Heart left ventricle (tissue), 16 donors: ENCODE results near the gene ZNF613. TPM values are rescaled to one million over a fixed set of nuclear protein-coding genes. Genes with fewer than 3 reads are reported as not detected.
A peak's percentile ranks its signal among the peaks of the same experiment; 100 is the strongest.

Experiments
- ATAC-seq, 4 donors: fragments of 200-7000 bp; cut with Tn5 transposase; one replicate each; pipeline ENCODE4 v1.9.1; 2020 to 2022; ENCODE audit warnings: moderate library complexity in 4 of 4, mild to moderate bottlenecking in 3 of 4, moderate number of reproducible peaks in 1 of 4
- DNase-seq, 5 donors: peaks; one replicate each; pipeline ENCODE4 v3.0.0-alpha.2; 2020
- H3K27ac ChIP-seq, 12 donors: fragments of 200-600 bp; sonication (generic) in 4 of 12; one replicate each; pipeline versions ENCODE4 v1.5.0 to v1.8.0; 2016 to 2022; ENCODE audit warnings: mild to moderate bottlenecking in 2 of 12
- H3K27me3 ChIP-seq, 9 donors: fragments of 200-600 bp; sonication (generic) in 2 of 9; one replicate each; pipeline versions ENCODE4 v1.5.1 to v1.8.0; 2016 to 2022; ENCODE audit warnings: mild to moderate bottlenecking in 3 of 9
- H3K36me3 ChIP-seq, 9 donors: fragments of 200-600 bp; sonication (generic) in 2 of 9; one replicate each; pipeline versions ENCODE4 v1.5.0 to v1.8.0; 2018 to 2022; ENCODE audit warnings: mild to moderate bottlenecking in 2 of 9
- H3K4me1 ChIP-seq, 12 donors: fragments of 200-600 bp; sonication (generic) in 4 of 12; one replicate each; pipeline versions ENCODE4 v1.5.0 to v1.8.0; 2016 to 2022; ENCODE audit warnings: mild to moderate bottlenecking in 3 of 12
- H3K4me3 ChIP-seq, 12 donors: fragments of 200-600 bp; sonication (generic) in 4 of 12; one replicate each; pipeline versions ENCODE4 v1.5.0 to v1.8.0; 2017 to 2022; ENCODE audit warnings: mild to moderate bottlenecking in 9 of 12, moderate library complexity in 4 of 12
- H3K9me3 ChIP-seq, 12 donors: fragments of 200-600 bp; sonication (generic) in 4 of 12; one replicate each; pipeline versions ENCODE4 v1.5.0 to v1.8.0; 2016 to 2022; ENCODE audit warnings: mild to moderate bottlenecking in 1 of 12
- CTCF ChIP-seq, 12 donors: fragments of 200-600 bp; sonication (generic) in 4 of 12; IDR thresholded peaks; one replicate each; pipeline versions ENCODE4 v1.5.0 to v1.8.0; 2018 to 2022; ENCODE audit warnings: antibody characterized with exemption in 12 of 12, mild to moderate bottlenecking in 5 of 12
- POLR2A ChIP-seq, 2 donors: fragments of 450-650 bp; IDR thresholded peaks; one replicate each; pipeline ENCODE4 v1.6.1; 2017; ENCODE audit warnings: antibody characterized with exemption in 2 of 2, mild to moderate bottlenecking in 2 of 2, moderate library complexity in 2 of 2
- WGBS, 4 donors: extraction: QIAGEN DNeasy Blood & Tissue Kit in 2 of 4; methylation state at CpG; one replicate each; pipeline versions ENCODE4 v1.1.5 to v1.1.7; 2013 to 2018; 5-methylcytosine and 5-hydroxymethylcytosine counted together
- intact Hi-C, 10 donors: fragments of 100-400 bp; cut with DNase I; formaldehyde crosslinking; loops; one replicate each; pipeline versions ENCODE4 v1.11.1 to v1.14.2; 2022
- polyA plus RNA-seq, 2 donors: library from polyadenylated mRNA; stranded (reverse); fragments of 200-250 nt; gene quantifications; one replicate each; pipeline ENCODE4 v1.2.3, GENCODE V29; 2013
- total RNA-seq, 9 donors: library from RNA; depleted of rRNA in 2 of 9; stranded (reverse); fragments of >200 nt in 2 of 9; fragmentation: NEBNext Ultra II Directional in 3 of 9; extraction: Animal tissue kit (Norgen Biotek cat#: 25700) in 3 of 9; gene quantifications; one replicate each; pipeline versions ENCODE4 v1.1.0 to v1.2.4, GENCODE V29; 2016 to 2023
- donor health status: ischemic (EF 13 %, LVEDD 7.1; RV severe dilation, severe dysfunction).
- donor health status: healthy with polysubstance abuse.
- donor health status: DM: no; HTN: yes; CAD: no.
- donor health status: DM: no; HTN: no; CAD: no.
- donor health status: ischemic (EF 25% LVEDD 6.9; RV normal size, moderate dysfunction).
- donor health status: ischemic (EF 25% LVEDD 5.7; RV mildly dilated, moderate dysfunction).
- donor health status: healthy.
- donor health status: DM: yes; HTN: yes; CAD: no.
- donor health status: ischemic (EF 35%, LVEDD 5.7; RV mildly dilated, moderate dysfunction).
- donor health status: nonischemic (EF 11% LVEDD 7.7; RV severe dilation, severe dysfunction).
- donor health status: DM: yes; HTN: yes; CAD: no.
- donor health status: PGD.
- donor health status: ischemic (EF 29% LVEDD 5.4; RV normal size, mild dysfunction).
- donor health status: nonischemic (EF 23%, LVEDD 6.1; RV moderate dilation, normal function).

The ZNF613 gene
- total and polyA plus RNA-seq, 11 donors, result 2.4 to 6.8 (median 4.3) TPM

- DNase-seq, result peak; percentile 94 to 97 (median 94)
- H3K27ac ChIP-seq, result peak within 1 kb of the TSS; percentile 51 to 89 (median 77)
- H3K9me3 ChIP-seq, result peaks cover 0 to 76% (median 39%) of the 10 kb centered on the region in 12 donors
- TF ChIP-seq POLR2A (IDR thresholded peaks at IDR 0.05), result no peak
- TF ChIP-seq CTCF (IDR thresholded peaks at IDR 0.05), result no peak
- intact Hi-C loops, result loop anchor here in 1 of 10 donors (5.0 kb wide), 2 partner anchors 39 to 99 kb away; partner anchors contain the start of genes ZNF350 and ZNF613
- WGBS, 4 donors, result 1 to 5% (median 3%) methylated on average over 36 to 56 of the region's 56 CpGs
- peaks cover 8 to 40% (median 30%) of the 10 kb centered on the region in 9 donors for H3K36me3 ChIP-seq
- peaks cover 0 to 13% (median 7%) of the 10 kb centered on the region in 12 donors for H3K4me1 ChIP-seq
- peak; percentile 98 to 99 (median 99) for ATAC-seq
- H3K27me3 ChIP-seq, result no peaks in the 10 kb centered on the region
- H3K4me3 ChIP-seq, result peak within 1 kb of the TSS; percentile 51 to 84 (median 74)
Observed at GRCh38 chr19:51887522-51888498, 39.5 kb upstream of the ZNF613 start, which contains the start of gene ZNF577. TSS of gene ZNF577 (minus strand) at chr19:51887951. CDS start at chr19:51880382, 7,569 bp downstream.

- Histone ChIP-seq H3K9me3 (peaks cover 0 to 94% (median 53%) of the 10 kb centered on the region in 12 donors), H3K27me3 (no peaks in the 10 kb centered on the region), H3K4me3 (no peak overlapping the region), H3K27ac (no peak overlapping the region), H3K36me3 (peaks cover 9 to 61% (median 51%) of the 10 kb centered on the region in 9 donors), H3K4me1 (peaks cover 0 to 13% (median 7%) of the 10 kb centered on the region in 12 donors)
- intact Hi-C loops, result loop anchor here in 1 of 10 donors (5.0 kb wide), 2 partner anchors 37 to 97 kb away; partner anchors contain the start of genes ZNF350 and ZNF613
- no peak for TF ChIP-seq POLR2A (IDR thresholded peaks at IDR 0.05)
- DNase-seq, result no peak
- ATAC-seq, result no peak
Observed at GRCh38 chr19:51889934-51890333, 37.3 kb upstream of the ZNF613 start.

- H3K27ac ChIP-seq, result no peak overlapping the region
- intact Hi-C loops, result no loop called here
- peaks cover 0 to 95% (median 54%) of the 10 kb centered on the region in 12 donors for H3K9me3 ChIP-seq
- no peaks in the 10 kb centered on the region for H3K27me3 ChIP-seq
- no peak for DNase-seq
- no peak overlapping the region for H3K4me3 ChIP-seq
- ATAC-seq, result no peak
- H3K4me1 ChIP-seq, result peaks cover 0 to 13% (median 7%) of the 10 kb centered on the region in 12 donors
- H3K36me3 ChIP-seq, result peaks cover 15 to 74% (median 65%) of the 10 kb centered on the region in 9 donors
- TF ChIP-seq POLR2A (IDR thresholded peaks at IDR 0.05) (no peak), CTCF (IDR thresholded peaks at IDR 0.05) (no peak)
- WGBS, 4 donors, result 97 to 99% (median 97%) methylated on average over 10 of the region's 10 CpGs
Observed at GRCh38 chr19:51891193-51891747, 36.0 kb upstream of the ZNF613 start.

- Histone ChIP-seq H3K4me3 (no peak overlapping the region), H3K27me3 (peaks cover 0 to 9% (median 0%) of the 10 kb centered on the region in 9 donors), H3K4me1 (peaks cover 0 to 15% (median 9%) of the 10 kb centered on the region in 12 donors), H3K9me3 (peaks cover 0 to 62% (median 4%) of the 10 kb centered on the region in 12 donors), H3K36me3 (peaks cover 5 to 38% (median 30%) of the 10 kb centered on the region in 9 donors), H3K27ac (no peak overlapping the region)
- intact Hi-C loops, result no loop called here
- DNase-seq, result no peak
- no peak for ATAC-seq
- WGBS, 4 donors, result 90 to 95% (median 94%) methylated on average over 4 of the region's 4 CpGs
- no peak for TF ChIP-seq POLR2A (IDR thresholded peaks at IDR 0.05)
- no peak for TF ChIP-seq CTCF (IDR thresholded peaks at IDR 0.05)
Observed at GRCh38 chr19:51901860-51902259, 25.4 kb upstream of the ZNF613 start.
